Upper lobe of left lung (tissue), 6 donors: Measurements from ENCODE around the gene STARD9. TPM values are rescaled to one million over a fixed set of nuclear protein-coding genes. Genes with fewer than 3 reads are reported as not detected.

Experiments
- ATAC-seq, 2 donors: fragments of 200-7000 bp; cut with Tn5 transposase; one replicate each; pipeline ENCODE4 v1.9.1; 2022; ENCODE audit warnings: mild to moderate bottlenecking in 2 of 2, moderate library complexity in 2 of 2; ENCODE audit not compliant: low FRiP score in 2 of 2
- DNase-seq, 2 donors: peaks; one replicate each; pipeline ENCODE4 v3.0.0-alpha.2; 2019 to 2020
- H3K27ac ChIP-seq, 4 donors: fragments of 200-600 bp; sonication (generic); one replicate each; pipeline ENCODE4 v1.5.1; 2016 to 2019
- H3K27me3 ChIP-seq, 4 donors: fragments of 200-600 bp; sonication (generic); one replicate each; pipeline ENCODE4 v1.5.1; 2017 to 2019
- H3K36me3 ChIP-seq, 4 donors: fragments of 200-600 bp; sonication (generic); one replicate each; pipeline ENCODE4 v1.5.1; 2016 to 2019
- H3K4me1 ChIP-seq, 4 donors: fragments of 200-600 bp; sonication (generic); one replicate each; pipeline ENCODE4 v1.5.1; 2018 to 2019
- H3K4me3 ChIP-seq, 4 donors: fragments of 200-600 bp; sonication (generic); one replicate each; pipeline ENCODE4 v1.5.1; 2017 to 2019; ENCODE audit warnings: mild to moderate bottlenecking in 2 of 4, moderate library complexity in 1 of 4
- H3K9me3 ChIP-seq, 4 donors: fragments of 200-600 bp; sonication (generic); one replicate each; pipeline ENCODE4 v1.5.1; 2018 to 2019
- EP300 ChIP-seq, 4 donors: sonication (generic); formaldehyde crosslinking; IDR thresholded peaks; one replicate each; pipeline ENCODE4 v1.5.1; 2017; ENCODE audit warnings: antibody characterized with exemption in 4 of 4, control low read depth in 2 of 4
- POLR2A ChIP-seq, 4 donors: fragments of 450-650 bp; IDR thresholded peaks; one replicate each; pipeline ENCODE4 v1.5.1; 2016 to 2017; ENCODE audit warnings: antibody characterized with exemption in 4 of 4, mild to moderate bottlenecking in 2 of 4
- POLR2AphosphoS5 ChIP-seq, 2 donors: sonication (generic); formaldehyde crosslinking; IDR thresholded peaks; one replicate each; pipeline ENCODE4 v1.5.1; 2017; ENCODE audit warnings: antibody characterized with exemption in 2 of 2
- WGBS, 2 donors: methylation state at CpG; one replicate each; pipeline ENCODE4 v1.1.5; 2017 to 2018; 5-methylcytosine and 5-hydroxymethylcytosine counted together
- total RNA-seq, 6 donors: library from RNA; depleted of rRNA in 4 of 6; stranded (reverse); fragments of >200 nt in 4 of 6; gene quantifications; one replicate each; pipeline versions ENCODE4 v1.1.0 to v1.2.1, GENCODE V29; 2016 to 2021
- TF ChIP-seq, protein P1 (sequence below), 6 experiments: fragments of 450-650 bp in 4 of 6; fragments of 200-600 bp in 2 of 6; sonication (generic) in 2 of 6; IDR thresholded peaks; one replicate each; pipeline ENCODE4 v1.5.1; 2016 to 2019; ENCODE audit warnings: antibody characterized with exemption in 6 of 6
- donor health status: DM: no; HTN: no; CAD: no; lungs with moderate emphysema.
- donor health status: DM: no; HTN: yes; CAD: no; lungs with severe emphysema.

The STARD9 gene
- total RNA-seq, 6 donors from 2014 or later: 14.6 to 141 (median 28.8) TPM

GRCh38 chr15:42730536-42730935, 155.1 kb downstream of the STARD9 start:
- ATAC-seq: no peak
- peaks cover 22 to 93% (median 76%) of the 10 kb centered on the region in 4 donors for H3K36me3 ChIP-seq
- DNase-seq: peak in 1 of 2 donors; percentile 61
- no peak overlapping the region for H3K27ac ChIP-seq
- H3K27me3 ChIP-seq: no peaks in the 10 kb centered on the region
- peaks cover 3 to 21% (median 13%) of the 10 kb centered on the region in 4 donors for H3K4me1 ChIP-seq
- no peak for TF ChIP-seq POLR2A (IDR thresholded peaks at IDR 0.05)
- TF ChIP-seq, protein P1, sequence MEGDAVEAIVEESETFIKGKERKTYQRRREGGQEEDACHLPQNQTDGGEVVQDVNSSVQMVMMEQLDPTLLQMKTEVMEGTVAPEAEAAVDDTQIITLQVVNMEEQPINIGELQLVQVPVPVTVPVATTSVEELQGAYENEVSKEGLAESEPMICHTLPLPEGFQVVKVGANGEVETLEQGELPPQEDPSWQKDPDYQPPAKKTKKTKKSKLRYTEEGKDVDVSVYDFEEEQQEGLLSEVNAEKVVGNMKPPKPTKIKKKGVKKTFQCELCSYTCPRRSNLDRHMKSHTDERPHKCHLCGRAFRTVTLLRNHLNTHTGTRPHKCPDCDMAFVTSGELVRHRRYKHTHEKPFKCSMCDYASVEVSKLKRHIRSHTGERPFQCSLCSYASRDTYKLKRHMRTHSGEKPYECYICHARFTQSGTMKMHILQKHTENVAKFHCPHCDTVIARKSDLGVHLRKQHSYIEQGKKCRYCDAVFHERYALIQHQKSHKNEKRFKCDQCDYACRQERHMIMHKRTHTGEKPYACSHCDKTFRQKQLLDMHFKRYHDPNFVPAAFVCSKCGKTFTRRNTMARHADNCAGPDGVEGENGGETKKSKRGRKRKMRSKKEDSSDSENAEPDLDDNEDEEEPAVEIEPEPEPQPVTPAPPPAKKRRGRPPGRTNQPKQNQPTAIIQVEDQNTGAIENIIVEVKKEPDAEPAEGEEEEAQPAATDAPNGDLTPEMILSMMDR (IDR thresholded peaks at IDR 0.05): no peak
- TF ChIP-seq EP300 (IDR thresholded peaks at IDR 0.05): no peak
- TF ChIP-seq POLR2AphosphoS5 (IDR thresholded peaks at IDR 0.05): no peak
- H3K4me3 ChIP-seq: no peak overlapping the region
- 91% methylated on average over 14 of the region's 14 CpGs; no CpG with 5 or more reads in 1 of the 2 donors for WGBS, 2 donors
- no peaks in the 10 kb centered on the region for H3K9me3 ChIP-seq

DNA sequence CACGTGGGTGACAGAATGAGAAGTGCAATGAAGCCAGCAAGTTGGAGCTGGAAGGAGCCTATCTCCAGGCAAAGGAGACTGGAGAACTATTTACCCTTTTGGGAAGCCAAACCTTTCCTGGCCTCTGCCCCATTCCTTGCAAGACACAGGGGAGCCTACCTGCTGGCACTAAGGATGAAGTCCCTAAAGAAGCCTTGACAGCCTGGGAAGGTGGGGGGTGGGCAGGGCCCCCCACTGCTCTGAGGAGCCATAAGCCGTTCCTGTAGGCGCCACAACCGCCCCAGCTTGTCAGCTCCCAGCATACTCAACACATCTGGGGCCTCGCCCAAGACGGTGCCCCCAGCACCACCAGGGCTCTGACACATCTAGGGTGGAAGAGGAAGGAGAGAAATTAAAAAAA, 156.1 kb downstream of the STARD9 start:
- Histone ChIP-seq H3K27me3 (no peaks in the 10 kb centered on the region), H3K36me3 (peaks cover 22 to 84% (median 69%) of the 10 kb centered on the region in 4 donors), H3K9me3 (no peaks in the 10 kb centered on the region), H3K27ac (no peak overlapping the region), H3K4me3 (no peak overlapping the region), H3K4me1 (peaks cover 11 to 29% (median 20%) of the 10 kb centered on the region in 4 donors)
- ATAC-seq (no peak), DNase-seq (no peak)
- 81 to 89% methylated on average over 6 of the region's 6 CpGs for WGBS, 2 donors
- no peak for TF ChIP-seq EP300 (IDR thresholded peaks at IDR 0.05)
- TF ChIP-seq, protein P1 (IDR thresholded peaks at IDR 0.05): no peak
- no peak for TF ChIP-seq POLR2A (IDR thresholded peaks at IDR 0.05)
- TF ChIP-seq POLR2AphosphoS5 (IDR thresholded peaks at IDR 0.05): no peak

DNA sequence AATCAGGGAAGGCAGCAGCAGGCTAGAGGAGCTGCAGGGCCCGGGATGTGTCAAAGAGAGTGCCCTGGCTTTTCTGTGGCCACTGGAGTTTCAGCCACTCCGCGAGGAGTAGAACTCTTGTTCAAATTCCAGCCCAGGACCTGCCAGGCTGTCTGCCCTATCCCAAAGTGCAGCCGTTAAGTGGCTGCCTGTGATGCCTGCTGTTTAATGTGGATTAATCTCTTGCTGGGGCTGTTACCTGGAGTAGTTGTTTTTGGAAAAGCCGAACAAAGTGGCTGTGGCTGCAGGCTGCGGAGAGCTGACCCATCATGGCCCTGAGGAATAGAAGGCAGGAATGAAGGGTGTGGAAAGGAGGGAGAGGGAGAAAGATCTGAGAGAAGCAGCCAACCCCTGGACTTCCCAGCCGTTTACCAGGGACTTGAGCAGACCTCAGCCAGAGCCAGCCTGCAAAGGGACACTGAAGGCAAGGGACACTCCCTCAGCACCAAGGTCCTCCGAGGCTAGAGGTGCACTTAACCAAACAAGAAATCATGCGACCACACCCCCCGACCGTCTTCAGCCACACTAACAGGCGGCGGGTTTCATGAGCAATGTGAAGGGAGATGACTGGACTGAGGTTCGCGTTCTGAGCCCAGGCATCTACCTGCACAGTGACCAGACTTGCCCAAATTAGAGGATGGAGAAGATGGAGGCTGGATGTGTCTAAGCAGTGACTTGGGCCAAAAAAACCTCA, 156.9 kb downstream of the STARD9 start:
- 86 to 88% methylated on average over 12 to 15 of the region's 15 CpGs for WGBS, 2 donors
- ATAC-seq: no peak

DNA sequence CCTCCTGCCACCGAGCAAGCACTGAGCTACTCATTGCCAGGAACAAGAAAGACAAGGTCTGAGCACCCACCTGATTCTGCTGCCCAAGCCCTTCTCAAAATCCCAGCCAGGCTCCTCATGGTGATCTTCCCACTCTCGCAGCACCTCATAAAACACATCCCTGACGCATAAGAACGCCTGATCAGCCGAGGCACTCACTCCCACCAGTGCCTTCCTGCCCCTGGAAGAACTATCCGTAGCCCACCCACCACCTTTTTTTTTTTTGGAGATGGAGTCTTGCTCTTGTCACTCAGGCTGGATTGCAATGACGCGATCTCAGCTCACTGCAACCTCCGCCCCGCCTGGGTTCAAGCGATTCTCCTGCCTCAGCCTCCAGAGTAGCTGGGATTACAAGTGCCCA, 157.6 kb downstream of the STARD9 start:
- Histone ChIP-seq H3K36me3 (peaks cover 22 to 68% (median 60%) of the 10 kb centered on the region in 4 donors), H3K4me1 (peaks cover 16 to 28% (median 21%) of the 10 kb centered on the region in 4 donors), H3K27me3 (no peaks in the 10 kb centered on the region), H3K4me3 (no peak overlapping the region), H3K9me3 (no peaks in the 10 kb centered on the region), H3K27ac (no peak overlapping the region)
- ATAC-seq (no peak), DNase-seq (no peak)
- WGBS, 2 donors: 98 to 99% methylated on average over 11 of the region's 11 CpGs
- TF ChIP-seq, protein P1 (IDR thresholded peaks at IDR 0.05): no peak
- TF ChIP-seq POLR2A (IDR thresholded peaks at IDR 0.05): no peak
- TF ChIP-seq EP300 (IDR thresholded peaks at IDR 0.05): no peak
- no peak for TF ChIP-seq POLR2AphosphoS5 (IDR thresholded peaks at IDR 0.05)

More for the DNA sequence above, 156.9 kb downstream of the STARD9 start:
- Histone ChIP-seq H3K27ac (no peak overlapping the region), H3K4me3 (no peak overlapping the region), H3K27me3 (no peaks in the 10 kb centered on the region), H3K9me3 (no peaks in the 10 kb centered on the region), H3K4me1 (peaks cover 12 to 30% (median 21%) of the 10 kb centered on the region in 4 donors), H3K36me3 (peaks cover 22 to 76% (median 66%) of the 10 kb centered on the region in 4 donors)
- TF ChIP-seq, protein P1 (IDR thresholded peaks at IDR 0.05): no peak
- TF ChIP-seq POLR2A (IDR thresholded peaks at IDR 0.05) (no peak), EP300 (IDR thresholded peaks at IDR 0.05) (no peak), POLR2AphosphoS5 (IDR thresholded peaks at IDR 0.05) (no peak)
- DNase-seq: no peak
